OCI-LY3 (cell line): ENCODE results near the gene UMODL1.

ENCODE experiments used
- EZH2phosphoT487 ChIP-seq: fragments of 200-600 bp; shearing (Covaris generic); IDR thresholded peaks from 2 replicates; pipeline ENCODE4 v1.6.1; 2018; ENCODE audit warnings: antibody characterized with exemption, mixed run types, low read depth
- TF ChIP-seq, protein P1 (sequence below): fragments of 200-600, 300-600 bp; sonication (generic); IDR thresholded peaks from 2 replicates; pipeline ENCODE4 v1.5.1; 2014; ENCODE audit warnings: antibody characterized with exemption, low read length, low read depth

GRCh38 chr21:42132183-42132582 lies 61.1 kb downstream of the UMODL1 start:
- TF ChIP-seq, protein P1, sequence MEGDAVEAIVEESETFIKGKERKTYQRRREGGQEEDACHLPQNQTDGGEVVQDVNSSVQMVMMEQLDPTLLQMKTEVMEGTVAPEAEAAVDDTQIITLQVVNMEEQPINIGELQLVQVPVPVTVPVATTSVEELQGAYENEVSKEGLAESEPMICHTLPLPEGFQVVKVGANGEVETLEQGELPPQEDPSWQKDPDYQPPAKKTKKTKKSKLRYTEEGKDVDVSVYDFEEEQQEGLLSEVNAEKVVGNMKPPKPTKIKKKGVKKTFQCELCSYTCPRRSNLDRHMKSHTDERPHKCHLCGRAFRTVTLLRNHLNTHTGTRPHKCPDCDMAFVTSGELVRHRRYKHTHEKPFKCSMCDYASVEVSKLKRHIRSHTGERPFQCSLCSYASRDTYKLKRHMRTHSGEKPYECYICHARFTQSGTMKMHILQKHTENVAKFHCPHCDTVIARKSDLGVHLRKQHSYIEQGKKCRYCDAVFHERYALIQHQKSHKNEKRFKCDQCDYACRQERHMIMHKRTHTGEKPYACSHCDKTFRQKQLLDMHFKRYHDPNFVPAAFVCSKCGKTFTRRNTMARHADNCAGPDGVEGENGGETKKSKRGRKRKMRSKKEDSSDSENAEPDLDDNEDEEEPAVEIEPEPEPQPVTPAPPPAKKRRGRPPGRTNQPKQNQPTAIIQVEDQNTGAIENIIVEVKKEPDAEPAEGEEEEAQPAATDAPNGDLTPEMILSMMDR = no peak
- no peak for TF ChIP-seq EZH2phosphoT487
